Activated CD4-positive, alpha-beta T cell treated with anti-CD3 and anti-CD28 coated beads for 24 hours (primary cell): ENCODE data around the gene VARS2.

Experiments used
- DNase-seq, 2 donors: peaks; one replicate each; pipeline ENCODE4 v3.0.0-alpha.2; 2020; ENCODE audit warnings: low read depth in 2 of 2

Gene VARS2

DNA sequence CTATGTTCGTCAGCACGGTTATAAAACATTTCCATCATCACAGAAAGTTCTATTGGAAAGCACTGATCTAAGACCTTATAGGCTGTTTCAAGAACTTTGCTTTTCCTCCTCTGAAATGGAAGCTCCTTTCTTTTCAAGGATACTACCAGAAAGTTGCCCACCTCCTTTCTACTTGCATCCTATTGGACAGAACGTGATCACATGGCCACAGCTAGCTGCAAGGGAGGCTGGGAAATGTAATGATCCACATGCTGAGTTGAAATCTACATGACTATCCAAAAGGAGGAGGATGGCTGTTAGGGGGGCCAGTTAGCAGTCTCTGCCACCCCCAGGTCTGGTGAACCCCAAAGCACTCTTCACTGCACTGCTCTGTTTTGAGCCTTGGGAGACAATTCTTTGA, 14.6 kb downstream of the VARS2 start:
- no peak for DNase-seq

DNA sequence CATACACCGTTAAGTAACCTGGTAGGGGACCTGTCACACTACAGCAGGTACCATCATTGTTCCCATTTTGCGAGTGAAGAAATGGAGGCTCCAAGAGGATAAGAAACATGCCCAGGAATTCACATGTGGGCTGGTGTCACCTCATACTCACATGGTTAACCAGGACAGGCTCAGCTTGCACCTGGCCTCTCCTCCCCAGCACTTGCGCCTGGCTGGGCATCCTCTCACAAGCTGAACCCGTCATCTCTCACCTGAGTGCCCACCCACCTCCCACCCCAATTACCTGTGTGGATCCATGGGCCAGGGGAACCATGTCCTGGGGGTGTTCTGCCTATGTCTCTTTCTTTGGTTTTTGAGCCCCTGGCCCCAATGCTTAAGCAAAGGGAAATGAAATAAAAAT, 16.5 kb downstream of the VARS2 start:
- no peak for DNase-seq

DNA sequence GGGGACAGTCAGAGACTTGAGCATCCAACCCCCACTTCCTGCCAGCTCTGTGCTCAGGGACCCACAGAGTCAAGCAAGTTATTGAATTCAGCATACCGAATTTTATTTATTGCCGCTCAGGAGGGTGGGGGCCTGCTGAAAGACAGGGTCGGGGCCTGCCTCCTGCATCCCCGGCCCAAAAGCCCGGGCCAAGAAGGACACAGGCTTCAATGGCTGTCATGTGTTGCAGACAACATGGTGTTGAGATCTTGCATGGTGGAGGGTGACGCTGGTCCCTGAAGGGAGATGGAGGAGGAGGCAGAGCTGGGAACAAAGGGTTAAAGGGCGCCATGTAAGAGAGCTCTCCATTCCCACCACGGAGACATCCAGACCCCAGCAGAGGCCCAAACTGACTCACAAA, 17.2 kb downstream of the VARS2 start:
- DNase-seq = no peak

DNA sequence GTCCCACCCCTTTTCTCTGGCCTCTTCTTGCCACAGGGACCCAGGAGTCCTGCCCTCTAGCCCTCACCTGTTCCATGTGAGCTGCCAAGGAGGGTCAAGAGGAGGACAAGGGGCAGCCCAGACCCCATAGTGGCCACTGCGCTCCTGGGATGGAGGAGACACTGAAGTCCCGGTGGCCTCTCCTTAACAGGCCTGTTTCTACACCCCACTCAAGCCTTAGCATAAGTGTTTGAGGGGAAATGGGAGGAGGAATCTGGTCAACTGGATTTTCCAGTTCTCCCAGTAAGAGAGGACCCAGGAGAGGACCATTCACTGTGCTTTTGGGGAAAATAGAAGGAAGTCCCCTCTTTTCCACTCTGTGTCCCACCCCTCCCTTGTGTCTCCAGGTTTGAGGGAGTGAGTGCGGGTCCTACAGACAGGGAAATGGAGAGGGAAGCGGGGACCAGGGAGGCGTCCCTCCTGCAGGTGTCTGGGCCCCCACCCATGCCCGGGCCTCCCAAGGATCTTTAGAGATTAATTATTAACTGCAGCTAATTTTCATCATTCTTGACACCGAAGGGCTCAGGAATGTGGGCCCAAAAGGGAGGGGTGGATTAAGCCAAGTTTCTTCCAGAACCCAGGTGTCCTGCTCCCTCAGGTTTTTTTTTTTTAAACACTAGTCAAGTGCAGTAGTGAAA, 18.1 kb downstream of the VARS2 start, which contains the start of gene SFTA2:
TSS of gene SFTA2 (minus strand) at position 202 of the 677 bp plus-strand sequence. CDS start at position 128, 74 bp downstream.
- DNase-seq = no peak

DNA sequence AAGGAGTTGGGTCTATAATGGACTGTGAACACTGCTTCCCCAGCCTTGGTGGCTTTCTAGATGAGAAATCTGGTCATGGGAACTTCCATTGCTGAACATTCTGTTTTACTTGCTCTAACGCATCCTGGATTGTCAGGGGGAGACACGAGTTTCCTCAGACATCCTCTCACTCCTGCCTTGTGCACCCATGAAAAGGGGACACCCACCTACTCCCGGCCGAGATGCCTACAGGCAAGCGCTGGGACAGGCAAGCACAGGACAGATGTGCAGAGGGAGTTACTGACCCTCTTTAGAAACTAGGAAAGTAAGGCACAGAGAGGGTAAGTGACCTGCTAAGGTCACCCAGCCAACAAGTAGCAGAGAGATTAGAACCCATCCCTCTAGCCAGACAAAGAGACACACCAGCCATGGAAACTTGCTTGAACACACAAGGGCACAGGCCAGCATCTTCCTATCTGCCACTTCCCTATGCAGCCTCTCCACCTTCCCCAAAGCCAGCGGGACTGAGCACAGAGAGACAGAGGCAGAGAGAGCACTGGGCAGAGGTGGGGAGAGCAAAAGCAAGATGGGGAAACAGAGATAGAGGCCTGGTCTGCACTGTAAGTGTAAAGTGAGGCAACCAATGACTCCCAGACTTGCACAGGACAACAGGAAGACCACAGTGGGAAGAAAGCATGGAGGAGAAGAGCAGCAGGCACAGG, 18.8 kb downstream of the VARS2 start:
- no peak for DNase-seq

DNA sequence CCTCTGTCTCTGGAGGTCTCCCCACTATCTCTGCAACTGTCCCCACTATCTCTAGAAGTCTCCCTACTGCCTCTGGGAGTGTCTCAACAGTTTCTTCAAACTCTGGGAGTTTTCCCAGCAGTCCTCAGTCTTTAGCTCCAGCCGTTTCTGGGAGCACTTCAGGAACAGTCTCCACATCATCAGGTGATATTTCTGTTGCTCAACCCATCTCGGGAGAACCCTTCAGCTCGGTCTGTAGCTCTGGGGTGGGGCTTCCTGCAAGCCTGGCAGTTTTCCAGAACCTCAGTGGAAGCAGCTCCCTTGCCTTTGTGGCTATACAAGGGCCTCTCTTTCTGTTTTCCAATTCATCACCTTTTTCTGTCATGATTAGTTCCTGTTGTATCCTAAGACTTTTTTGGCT, 21.0 kb downstream of the VARS2 start:
- no peak for DNase-seq

DNA sequence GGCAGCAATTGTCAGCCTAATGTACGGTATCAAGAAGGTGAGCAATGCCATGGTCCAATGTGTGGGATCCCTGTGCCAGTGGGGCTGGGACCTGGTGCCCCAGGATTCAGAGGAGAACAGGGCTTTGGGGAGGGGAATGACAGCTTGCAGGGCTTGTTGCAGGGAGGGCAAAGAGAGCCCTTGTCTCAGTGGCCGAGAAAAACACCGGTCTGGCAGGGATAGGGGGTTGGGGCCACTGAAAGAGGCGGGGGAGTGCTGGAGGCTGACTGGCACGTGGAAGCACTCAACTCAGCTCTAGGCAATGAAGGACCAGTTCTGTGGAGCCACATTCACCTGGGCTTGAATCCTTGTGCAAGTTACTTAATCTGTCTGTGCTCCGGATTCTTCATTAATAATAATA, 23.2 kb downstream of the VARS2 start:
- no peak for DNase-seq

DNA sequence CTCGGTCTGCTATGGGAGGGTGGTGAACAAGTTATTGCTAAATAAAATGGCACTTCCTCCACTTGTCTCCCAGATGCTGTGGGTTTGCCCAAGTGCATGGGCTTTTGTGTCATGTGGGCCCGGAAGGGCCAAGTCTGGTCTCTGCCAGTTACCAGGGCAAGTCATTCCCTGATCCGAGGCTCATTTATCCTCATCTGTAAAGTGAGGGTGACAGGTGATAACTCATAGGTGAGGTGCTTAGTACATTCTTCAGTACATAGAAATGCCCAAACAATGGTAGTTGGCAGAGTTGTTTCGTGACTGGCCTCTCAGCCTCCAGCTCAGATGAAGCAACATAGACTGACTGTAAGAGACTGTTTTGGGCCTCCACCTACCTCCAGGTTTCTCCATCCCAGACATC, 24.7 kb downstream of the VARS2 start:
- no peak for DNase-seq

DNA sequence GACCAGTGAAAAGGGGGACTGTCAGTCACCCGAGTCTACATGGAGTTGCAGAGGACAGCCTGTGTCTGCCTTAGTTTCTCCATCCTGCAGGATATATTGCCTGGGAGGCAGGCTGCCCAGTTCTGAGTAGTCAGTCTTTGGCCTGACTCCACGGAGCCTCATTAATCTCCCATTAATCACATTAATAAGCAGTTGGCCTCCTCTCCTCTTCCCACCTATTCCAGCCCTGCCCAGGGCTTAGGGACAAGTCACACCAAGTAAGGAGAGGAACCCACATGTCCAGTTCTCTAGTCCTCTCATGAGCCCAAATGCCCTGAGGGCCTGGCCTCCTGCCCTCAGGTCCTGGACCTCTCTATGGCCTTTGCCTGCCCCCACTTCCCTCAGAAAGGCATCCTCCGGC, 25.4 kb downstream of the VARS2 start:
- DNase-seq = no peak

DNA sequence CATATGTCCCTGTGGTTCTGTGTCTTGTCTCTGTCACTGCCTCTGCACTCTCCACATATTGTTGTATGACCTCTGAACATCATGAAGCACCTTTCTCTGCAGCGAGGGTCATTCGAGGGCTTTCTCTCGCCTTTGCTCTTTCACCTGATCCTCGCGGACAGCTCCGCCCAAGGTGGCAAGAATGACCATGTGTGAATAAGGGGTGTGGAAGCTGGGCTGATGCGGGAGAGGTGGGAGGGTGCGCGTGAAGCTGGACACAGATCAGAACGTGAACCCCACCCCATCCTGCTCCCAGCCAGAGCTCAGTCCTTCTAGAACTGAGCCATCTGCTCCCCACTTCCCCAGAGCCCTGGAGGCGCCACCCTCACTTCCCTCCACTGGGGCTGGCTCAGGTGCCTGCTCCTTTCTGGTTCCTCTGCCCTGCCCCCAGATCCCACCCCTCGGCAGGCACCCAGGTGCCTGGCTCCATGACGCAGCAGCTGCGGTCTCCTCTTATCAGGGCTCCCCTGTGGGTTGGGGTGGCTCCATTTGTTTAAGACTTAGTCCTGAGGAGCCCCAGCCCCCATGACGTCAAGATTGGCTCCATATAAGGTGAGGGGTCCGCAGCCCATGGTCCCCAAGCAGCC, 26.4 kb downstream of the VARS2 start, which contains the start of gene MUCL3:
TSS of gene MUCL3 (plus strand) at position 613 of the 626 bp plus-strand sequence. CDS start 27 bp downstream, outside the sequence.
- no peak for DNase-seq

DNA sequence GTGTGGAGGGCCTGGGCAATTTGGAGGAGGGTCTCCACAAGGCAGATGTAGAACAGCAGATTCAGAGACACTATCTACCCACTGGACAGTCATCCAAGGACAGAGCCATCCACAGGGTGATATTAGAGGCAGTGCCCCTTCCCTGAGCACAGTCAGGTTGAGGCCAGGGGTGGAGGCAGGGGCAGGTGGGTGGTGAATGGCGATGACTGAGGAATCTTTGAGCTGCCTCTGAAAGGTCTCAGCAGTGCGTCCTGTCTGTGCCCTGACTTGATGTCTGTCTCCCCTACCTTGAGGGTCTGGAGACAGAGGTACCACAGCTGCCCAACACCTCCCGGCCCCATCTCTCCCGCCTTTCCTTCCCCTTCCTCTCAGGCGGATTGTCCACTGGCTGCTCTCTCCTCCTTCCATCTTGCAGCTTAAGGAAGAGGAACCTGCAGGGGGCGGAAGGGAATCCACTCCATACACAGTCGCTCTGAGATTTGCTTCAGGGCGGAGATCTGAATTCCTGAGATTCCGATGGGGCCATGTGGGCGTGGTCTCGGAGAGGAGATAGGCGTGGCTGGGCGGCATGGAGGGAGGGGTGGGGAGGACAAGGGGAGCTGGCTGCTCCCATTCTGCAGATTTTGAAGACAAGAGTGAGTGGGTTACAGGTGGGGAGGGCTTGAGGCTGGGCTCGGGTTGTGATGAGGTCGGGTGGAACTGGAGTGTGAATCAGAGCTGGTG, 28.5 kb downstream of the VARS2 start:
- no peak for DNase-seq

DNA sequence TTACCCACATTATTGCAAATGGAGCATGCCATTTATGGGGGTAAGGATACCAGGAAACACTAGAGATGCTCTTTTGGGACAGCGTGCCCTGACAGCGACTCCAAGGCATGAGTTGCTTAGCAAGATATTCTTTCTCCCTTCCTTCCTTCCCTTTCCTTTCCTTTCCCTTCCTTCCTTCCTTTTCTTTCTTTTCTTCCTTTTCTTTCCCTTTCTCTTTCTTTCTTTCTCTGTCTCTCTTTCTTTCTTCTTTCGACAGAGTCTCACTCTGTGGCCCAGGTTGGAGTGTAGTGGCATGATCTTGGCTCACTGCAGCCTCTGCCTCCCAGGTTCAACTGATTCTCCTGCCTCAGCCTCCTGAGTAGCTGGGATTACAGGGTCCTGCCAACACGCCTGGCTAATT, 30.0 kb downstream of the VARS2 start:
- DNase-seq = no peak

DNA sequence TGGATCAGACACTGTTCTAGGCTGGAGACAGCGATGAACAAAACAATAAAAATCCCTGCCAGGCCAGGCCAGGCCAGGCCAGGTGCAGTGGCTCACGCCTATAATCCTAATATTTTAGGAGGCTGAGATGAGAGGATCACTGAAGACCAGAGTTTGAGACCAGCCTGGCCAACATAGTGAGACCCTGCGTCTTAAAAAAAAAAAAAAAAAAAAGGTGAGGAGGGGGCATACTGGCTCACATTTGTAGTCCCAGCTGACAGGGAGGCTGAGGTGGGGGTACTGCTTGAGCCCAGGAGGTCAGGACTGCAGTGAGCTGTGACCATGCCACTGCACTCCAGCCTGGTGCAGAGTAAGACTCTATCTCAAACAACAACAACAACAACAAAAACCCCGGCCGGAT, 31.2 kb downstream of the VARS2 start:
- no peak for DNase-seq

DNA sequence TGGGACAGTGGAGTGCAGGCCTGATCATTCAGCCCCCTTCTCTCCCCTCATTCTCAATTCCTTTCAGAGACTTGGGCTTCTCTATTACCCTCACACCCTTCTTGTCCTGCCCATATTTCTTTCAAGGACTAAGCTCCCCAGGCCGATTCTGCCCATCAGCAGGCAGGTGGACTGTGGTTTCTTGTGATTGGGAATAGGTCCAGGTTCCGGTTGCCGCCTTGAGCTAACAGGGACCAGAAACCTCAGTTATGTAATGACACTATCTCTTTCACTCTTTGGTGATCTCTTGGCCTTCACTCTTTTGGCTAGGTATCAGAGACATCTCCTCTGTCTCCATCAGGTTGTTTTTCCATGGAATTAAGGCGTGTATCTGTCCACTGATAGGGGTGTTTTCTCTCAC, 33.2 kb downstream of the VARS2 start:
- DNase-seq = no peak

DNA sequence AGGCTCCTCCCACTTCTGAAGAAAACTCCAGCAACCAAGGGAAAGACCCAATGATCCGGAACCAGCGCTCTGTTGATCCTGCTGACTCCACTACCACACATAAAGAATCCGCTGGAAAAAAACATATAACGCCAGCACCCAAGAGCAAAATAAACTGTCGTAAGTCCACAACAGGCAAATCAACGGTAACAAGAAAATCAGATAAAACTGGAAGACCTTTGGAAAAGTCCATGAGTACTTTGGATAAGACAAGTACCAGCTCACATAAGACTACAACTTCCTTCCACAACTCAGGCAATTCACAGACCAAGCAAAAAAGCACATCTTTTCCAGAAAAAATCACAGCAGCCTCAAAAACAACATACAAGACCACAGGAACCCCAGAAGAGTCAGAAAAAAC, 34.8 kb downstream of the VARS2 start:
- no peak for DNase-seq

DNA sequence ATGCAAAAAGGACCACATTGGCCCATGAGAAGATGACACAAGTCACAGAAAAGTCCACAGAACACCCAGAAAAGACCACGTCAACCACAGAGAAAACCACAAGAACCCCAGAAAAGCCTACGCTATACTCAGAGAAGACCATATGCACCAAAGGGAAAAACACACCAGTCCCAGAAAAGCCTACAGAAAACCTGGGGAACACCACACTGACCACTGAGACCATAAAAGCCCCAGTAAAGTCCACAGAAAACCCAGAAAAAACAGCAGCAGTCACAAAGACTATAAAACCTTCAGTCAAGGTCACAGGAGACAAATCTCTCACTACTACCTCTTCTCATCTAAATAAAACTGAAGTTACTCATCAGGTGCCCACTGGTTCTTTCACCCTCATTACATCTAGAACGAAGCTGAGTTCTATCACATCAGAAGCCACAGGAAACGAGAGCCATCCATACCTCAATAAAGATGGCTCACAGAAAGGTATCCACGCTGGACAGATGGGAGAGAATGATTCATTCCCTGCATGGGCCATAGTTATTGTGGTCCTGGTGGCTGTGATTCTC, 38.0 kb downstream of the VARS2 start:
- no peak for DNase-seq

DNA sequence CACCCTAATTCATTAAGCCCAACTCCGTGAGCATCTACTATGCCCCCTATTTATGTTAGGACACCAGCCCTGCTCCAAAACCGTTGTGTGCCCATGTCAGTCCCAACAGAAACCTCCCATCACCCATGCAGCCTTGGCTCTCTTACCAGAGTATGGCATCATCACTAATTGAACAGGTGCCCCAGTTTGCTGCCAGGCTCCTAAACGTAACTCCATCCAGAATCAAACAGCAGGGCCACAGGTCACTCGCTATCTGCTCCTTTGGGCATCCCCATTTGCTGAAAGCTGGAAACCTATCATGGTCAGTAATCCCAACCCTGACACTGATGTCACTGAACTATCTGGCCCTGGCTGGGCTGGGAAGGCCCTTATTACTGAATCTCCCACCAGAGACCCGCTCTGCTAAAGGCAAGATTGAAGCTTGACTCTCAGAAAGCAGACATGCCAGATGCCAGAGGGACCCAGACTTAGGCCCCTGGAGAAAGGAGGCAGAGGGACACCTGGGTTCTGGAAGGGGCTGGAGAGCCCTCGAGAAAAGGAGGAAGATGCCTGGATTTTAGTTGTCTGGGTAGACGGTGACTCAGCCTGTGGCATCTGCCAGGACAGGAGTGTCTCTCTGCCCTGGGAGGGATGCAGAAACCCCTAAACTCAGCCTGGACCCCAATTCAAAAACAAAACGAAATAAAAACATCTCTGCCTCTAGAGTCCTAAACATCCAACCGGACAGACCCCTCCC, 40.8 kb downstream of the VARS2 start:
- no peak for DNase-seq

DNA sequence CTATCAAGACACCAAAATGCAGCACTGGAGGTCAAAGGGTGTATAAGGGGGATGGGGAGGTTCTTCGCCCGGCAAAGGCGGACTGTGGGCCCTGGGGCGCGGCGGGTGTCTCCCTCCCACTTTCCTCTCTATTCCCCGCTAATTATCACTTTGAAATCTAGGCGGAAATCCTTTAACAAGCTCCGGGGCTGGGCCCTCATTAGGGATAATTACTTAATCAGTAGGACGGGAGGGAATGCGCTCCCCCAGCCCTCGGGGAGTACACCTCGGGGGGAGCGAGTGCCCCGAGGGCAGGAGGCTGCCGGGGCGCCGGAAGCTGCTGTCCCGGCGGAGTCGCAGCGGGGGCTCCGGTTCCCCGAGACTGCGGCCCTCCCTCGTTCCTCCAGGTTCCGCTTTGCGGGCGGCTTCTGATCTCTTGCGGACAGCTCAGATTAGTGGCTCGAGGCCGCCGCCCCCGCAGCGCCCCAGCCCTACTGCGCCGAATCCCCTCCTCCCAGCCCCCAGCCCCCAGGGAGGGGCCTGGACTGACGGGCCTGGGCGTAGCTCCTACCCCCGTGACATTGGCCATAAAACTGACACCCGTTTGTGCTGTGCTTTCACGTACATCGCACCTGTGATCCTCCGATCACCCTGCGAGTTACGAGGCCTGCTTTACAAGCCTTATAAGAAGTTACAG, 41.5 kb downstream of the VARS2 start:
- peak; percentile 57 to 75 for DNase-seq

DNA sequence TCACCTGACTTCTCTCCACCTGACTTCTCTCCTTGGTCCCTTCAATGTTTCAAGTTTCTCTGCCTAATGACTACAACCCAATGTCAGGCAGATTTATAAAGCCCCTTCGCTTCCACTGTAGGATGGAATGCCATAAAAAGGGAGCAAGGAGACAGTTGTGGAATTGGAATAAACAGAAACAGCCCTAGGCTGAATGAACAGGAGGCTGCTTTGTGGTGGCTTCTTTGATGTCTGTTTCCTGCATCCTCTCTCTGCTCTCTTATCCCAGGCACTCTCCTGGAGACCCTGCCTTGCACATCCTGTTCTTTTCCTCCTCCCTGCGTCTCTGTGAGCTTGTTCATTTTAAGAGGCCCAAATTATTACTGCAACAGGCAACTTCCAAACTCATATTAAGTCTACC, 43.7 kb downstream of the VARS2 start:
- DNase-seq = no peak

DNA sequence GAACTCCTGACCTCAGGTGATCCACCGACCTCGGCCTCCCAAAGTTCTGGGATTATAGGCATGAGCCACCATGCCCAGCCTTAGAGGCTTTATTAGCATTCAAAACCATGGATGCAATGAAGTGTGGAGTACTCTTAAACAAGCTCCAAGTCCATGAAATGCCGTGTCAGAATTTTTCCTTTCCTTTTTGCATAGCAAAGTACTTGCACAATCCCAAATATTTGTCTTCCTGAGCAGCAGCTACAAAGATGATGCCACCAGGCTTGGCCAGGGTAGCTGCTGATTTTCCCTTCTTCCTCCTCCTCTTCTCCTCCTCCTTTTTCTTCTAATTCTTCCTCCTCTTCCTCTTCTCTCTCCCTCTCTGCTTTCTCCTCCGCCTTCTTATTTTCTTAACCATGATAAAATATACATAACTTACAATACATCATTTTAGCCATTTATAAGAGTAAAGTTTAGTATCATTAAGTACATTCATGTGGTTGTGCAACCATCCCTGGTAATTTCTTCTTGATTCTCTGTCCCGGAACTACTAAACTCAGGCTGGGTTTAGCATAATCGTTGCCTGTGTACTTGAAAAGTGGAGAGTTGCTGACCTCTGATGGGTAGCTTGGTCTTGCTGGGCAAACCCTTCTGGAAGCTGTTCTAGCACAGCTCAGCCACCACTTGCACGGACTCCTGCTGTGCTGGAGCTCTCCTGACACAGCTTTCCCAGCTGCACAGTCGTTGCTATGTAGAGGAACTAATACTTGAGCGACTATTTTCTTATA, 47.1 kb downstream of the VARS2 start:
- DNase-seq = no peak
